ENCODE results near the gene PAK5. TPM values are rescaled to one million over a fixed set of nuclear protein-coding genes. Genes with fewer than 3 reads are reported as not detected.

Gene PAK5
- total and polyA plus RNA-seq, 4 donors, result 0.02 to 0.17 (median 0.04) TPM; not detected in 1

- no peak for DNase-seq (ENCODE audit: low spot score)
- Histone ChIP-seq H3K9ac (ENCODE audit: low read depth in 1 of 2, low read length in 2 of 2) (no peak overlapping the region), H3K4me3 (ENCODE audit: low read depth in 1 of 3, low read length in 3 of 3) (no peak overlapping the region), H3K4me1 (ENCODE audit: control insufficient read depth in 4 of 4, insufficient read depth in 4 of 4, low read length in 3 of 4) (no peaks in the 10 kb centered on the region), H3K36me3 (ENCODE audit: control insufficient read depth in 4 of 4, insufficient read depth in 3 of 4, low read depth in 1 of 4, low read length in 3 of 4) (no peaks in the 10 kb centered on the region), H3K27ac (ENCODE audit: low read depth in 1 of 2, low read length in 2 of 2) (no peak overlapping the region), H3K9me3 (ENCODE audit: control insufficient read depth in 4 of 4, low read length in 3 of 4) (no peaks in the 10 kb centered on the region), H3K27me3 (ENCODE audit: control insufficient read depth in 4 of 4, insufficient read depth in 4 of 4, low read length in 3 of 4) (peaks cover 0 to 3% (median 0%) of the 10 kb centered on the region in 4 donors)
- TF ChIP-seq NR2F2 (IDR thresholded peaks at IDR 0.05) (no peak), ZBTB33 (IDR thresholded peaks at IDR 0.05) (no peak), RXRA (IDR thresholded peaks at IDR 0.05) (no peak), JUND (IDR thresholded peaks at IDR 0.05) (no peak), ATF3 (IDR thresholded peaks at IDR 0.05) (no peak), MAX (IDR thresholded peaks at IDR 0.05) (no peak), EGR1 (IDR thresholded peaks at IDR 0.05; ENCODE audit: low read depth in 2 of 2) (no peak)
- whole genome bisulfite sequencing, result 61% methylated on average over 4 of the region's 4 CpGs
Measured at GRCh38 chr20:9668381-9668780, 170.5 kb downstream of the PAK5 start.

- DNase-seq (ENCODE audit: low spot score), result no peak
- no peak for TF ChIP-seq REST (IDR thresholded peaks at IDR 0.05)
- no peak for TF ChIP-seq SP1 (IDR thresholded peaks at IDR 0.05)
- TF ChIP-seq NR2F2 (IDR thresholded peaks at IDR 0.05), result no peak
- no peak for TF ChIP-seq FOXA2 (IDR thresholded peaks at IDR 0.05)
- no peak for TF ChIP-seq TAF1 (conservative IDR thresholded peaks at IDR 0.05)
- TF ChIP-seq FOXA1 (IDR thresholded peaks at IDR 0.05), result no peak
- TF ChIP-seq HNF4A (conservative IDR thresholded peaks at IDR 0.05), result no peak
- TF ChIP-seq ZBTB33 (IDR thresholded peaks at IDR 0.05), result no peak
- no peak for TF ChIP-seq YY1 (IDR thresholded peaks at IDR 0.05)
- TF ChIP-seq MAX (IDR thresholded peaks at IDR 0.05), result no peak
- no peak for TF ChIP-seq HNF4G (IDR thresholded peaks at IDR 0.05)
- Histone ChIP-seq H3K4me1 (ENCODE audit: control insufficient read depth in 4 of 4, insufficient read depth in 4 of 4, low read length in 3 of 4) (no peaks in the 10 kb centered on the region), H3K4me3 (ENCODE audit: low read depth in 1 of 3, low read length in 3 of 3) (no peak overlapping the region), H3K27ac (ENCODE audit: low read depth in 1 of 2, low read length in 2 of 2) (no peak overlapping the region), H3K36me3 (ENCODE audit: control insufficient read depth in 4 of 4, insufficient read depth in 3 of 4, low read depth in 1 of 4, low read length in 3 of 4) (no peaks in the 10 kb centered on the region), H3K27me3 (ENCODE audit: control insufficient read depth in 4 of 4, insufficient read depth in 4 of 4, low read length in 3 of 4) (peaks cover 0 to 3% (median 0%) of the 10 kb centered on the region in 4 donors), H3K9ac (ENCODE audit: low read depth in 1 of 2, low read length in 2 of 2) (no peak overlapping the region), H3K9me3 (ENCODE audit: control insufficient read depth in 4 of 4, low read length in 3 of 4) (no peaks in the 10 kb centered on the region)
- 72% methylated on average over 3 of the region's 3 CpGs for WGBS
Measured at GRCh38 chr20:9663423-9663822, 175.5 kb downstream of the PAK5 start.
